Stimulated activated CD8-positive, alpha-beta memory T cell treated with anti-CD3 and anti-CD28 coated beads, Interleukin-4, amount 100 ng/mL, for 4 hours (primary cell): ENCODE measurements around the gene ITPK1.
A peak's percentile ranks its signal among the peaks of the same experiment; 100 is the strongest.

Source experiments
- DNase-seq, 2 donors: peaks; one replicate each; pipeline ENCODE4 v3.0.0-alpha.2; 2020; ENCODE audit warnings: low read depth in 2 of 2, low spot score in 1 of 2

The ITPK1 gene

GRCh38 chr14:93084866-93085857 lies 30.6 kb downstream of the ITPK1 start:
- DNase-seq = no peak

GRCh38 chr14:93084402-93084801 lies 31.3 kb downstream of the ITPK1 start:
- DNase-seq = no peak

- no peak for DNase-seq
Observed at GRCh38 chr14:93083917-93084316, 31.8 kb downstream of the ITPK1 start.

- DNase-seq = no peak
Observed at GRCh38 chr14:93082576-93083001, 33.1 kb downstream of the ITPK1 start.

- DNase-seq = peak; percentile 20 to 63
Observed at GRCh38 chr14:93081876-93082570, 33.7 kb downstream of the ITPK1 start.

GRCh38 chr14:93079865-93080403 lies 35.8 kb downstream of the ITPK1 start:
- no peak for DNase-seq

GRCh38 chr14:93079321-93079720 lies 36.4 kb downstream of the ITPK1 start:
- no peak for DNase-seq

GRCh38 chr14:93078870-93079269 lies 36.9 kb downstream of the ITPK1 start:
- no peak for DNase-seq

- no peak for DNase-seq
Observed at GRCh38 chr14:93076755-93077154, 39.0 kb downstream of the ITPK1 start.

- no peak for DNase-seq
Observed at GRCh38 chr14:93075891-93076290, 39.8 kb downstream of the ITPK1 start.

- DNase-seq = no peak
Observed at GRCh38 chr14:93073910-93074769, 41.6 kb downstream of the ITPK1 start.

- DNase-seq = no peak
Observed at GRCh38 chr14:93073358-93073707, 42.4 kb downstream of the ITPK1 start.

GRCh38 chr14:93072659-93073357 lies 42.9 kb downstream of the ITPK1 start:
- DNase-seq = no peak

GRCh38 chr14:93068711-93069110 lies 47.0 kb downstream of the ITPK1 start:
- no peak for DNase-seq

- no peak for DNase-seq
Observed at GRCh38 chr14:93067088-93067487, 48.6 kb downstream of the ITPK1 start.

GRCh38 chr14:93065272-93065730 lies 50.4 kb downstream of the ITPK1 start:
- no peak for DNase-seq

- no peak for DNase-seq
Observed at GRCh38 chr14:93064411-93065271, 51.1 kb downstream of the ITPK1 start.

- no peak for DNase-seq
Observed at GRCh38 chr14:93063393-93063792, 52.3 kb downstream of the ITPK1 start.

- no peak for DNase-seq
Observed at GRCh38 chr14:93062890-93063289, 52.8 kb downstream of the ITPK1 start.
